Mesendoderm (in vitro differentiated cells): Measurements from ENCODE around the gene MDH1B.
A peak's percentile ranks its signal among the peaks of the same experiment; 100 is the strongest.

Experiments used
- DNase-seq: peaks from one replicate; pipeline ENCODE4 v3.0.0; 2013
- H2AK5ac ChIP-seq: 2 replicates; pipeline ENCODE4 v1.6.1; 2013; ENCODE audit warnings: low read length, inconsistent platforms
- H2BK120ac ChIP-seq: 2 replicates; pipeline ENCODE4 v1.6.1; 2013; ENCODE audit warnings: low read depth, mild to moderate bottlenecking, low read length, moderate library complexity, mixed read lengths
- H2BK15ac ChIP-seq: replicated peaks from 2 replicates; pipeline ENCODE4 v1.6.1; 2013; ENCODE audit warnings: low read depth, mild to moderate bottlenecking, moderate library complexity
- H2BK5ac ChIP-seq: 2 replicates; pipeline ENCODE4 v1.6.1; 2013; ENCODE audit warnings: low read length, inconsistent platforms
- H3K18ac ChIP-seq: 2 replicates; pipeline ENCODE4 v1.6.1; 2013; ENCODE audit warnings: mild to moderate bottlenecking, low read length, mixed read lengths
- H3K23ac ChIP-seq: one replicate; pipeline ENCODE4 v1.6.1; 2013; ENCODE audit warnings: low read length
- H3K27ac ChIP-seq: 2 replicates; pipeline ENCODE4 v1.5.1; 2013; ENCODE audit warnings: low read depth, mild to moderate bottlenecking, inconsistent platforms, low read length, moderate library complexity
- H3K27me3 ChIP-seq: 2 replicates; pipeline ENCODE4 v1.6.1; 2013; ENCODE audit warnings: low read length, control low read depth, mild to moderate bottlenecking, inconsistent platforms; ENCODE audit not compliant: insufficient read depth, poor library complexity
- H3K36me3 ChIP-seq: 2 replicates; pipeline ENCODE4 v1.6.1; 2013; ENCODE audit warnings: low read length, inconsistent platforms; ENCODE audit not compliant: control insufficient read depth, insufficient read depth
- H3K4ac ChIP-seq: one replicate; pipeline ENCODE4 v1.6.1; 2013; ENCODE audit warnings: low read depth, mild to moderate bottlenecking, low read length, moderate library complexity
- H3K4me1 ChIP-seq: 2 replicates; pipeline ENCODE4 v1.6.1; 2013; ENCODE audit warnings: low read depth, low read length, inconsistent platforms; ENCODE audit not compliant: control insufficient read depth
- H3K4me2 ChIP-seq: 2 replicates; pipeline ENCODE4 v1.6.1; 2013; ENCODE audit warnings: low read length
- H3K4me3 ChIP-seq: 2 replicates; pipeline ENCODE4 v1.5.1; 2013; ENCODE audit warnings: mild to moderate bottlenecking, low read length
- H3K56ac ChIP-seq: one replicate; pipeline ENCODE4 v1.6.1; 2013; ENCODE audit warnings: low read length
- H3K79me1 ChIP-seq: 2 replicates; pipeline ENCODE4 v1.6.1; 2013; ENCODE audit warnings: low read length, inconsistent platforms
- H3K79me2 ChIP-seq: 2 replicates; pipeline ENCODE4 v1.6.1; 2013; ENCODE audit warnings: mild to moderate bottlenecking, low read length; ENCODE audit not compliant: control insufficient read depth, insufficient read depth
- H3K9ac ChIP-seq: 2 replicates; pipeline ENCODE4 v1.6.1; 2013; ENCODE audit warnings: low read length, inconsistent platforms
- H4K5ac ChIP-seq: one replicate; pipeline ENCODE4 v1.6.1; 2013; ENCODE audit warnings: low read length
- H4K8ac ChIP-seq: one replicate; pipeline ENCODE4 v1.6.1; 2013; ENCODE audit warnings: low read depth, mild to moderate bottlenecking, control low read depth, low read length, moderate library complexity
- WGBS: extraction: QIAGEN DNeasy Blood & Tissue Kit; methylation state at CpG from one replicate; pipeline ENCODE4 v1.1.7; 2013; ENCODE audit warnings: low lambda C conversion rate, missing lambda C conversion rate; ENCODE audit not compliant: insufficient coverage; ENCODE audit errors: extremely low coverage; 5-methylcytosine and 5-hydroxymethylcytosine counted together

Gene MDH1B

GRCh38 chr2:206728277-206729199 is 36.6 kb downstream of the MDH1B start:
- no peak overlapping the region for H3K9ac ChIP-seq
- H3K27me3 ChIP-seq = no peaks in the 10 kb centered on the region
- no peaks in the 10 kb centered on the region for H3K79me2 ChIP-seq
- no peak overlapping the region for H3K23ac ChIP-seq
- no peaks in the 10 kb centered on the region for H3K79me1 ChIP-seq
- H3K36me3 ChIP-seq = no peaks in the 10 kb centered on the region
- no CpG with 5 or more reads among the region's 7 CpGs for WGBS
- H3K4me2 ChIP-seq = no peak overlapping the region
- no peak for DNase-seq
- H3K27ac ChIP-seq = no peak overlapping the region
- no peak overlapping the region for H3K4ac ChIP-seq
- no peak overlapping the region for H2BK120ac ChIP-seq
- H3K4me3 ChIP-seq = no peak overlapping the region
- H2BK15ac ChIP-seq = no peak overlapping the region
- no peak overlapping the region for H4K5ac ChIP-seq
- H4K8ac ChIP-seq = no peak overlapping the region
- H3K4me1 ChIP-seq = no peaks in the 10 kb centered on the region
- H3K18ac ChIP-seq = no peak overlapping the region
- no peak overlapping the region for H2BK5ac ChIP-seq
- no peak overlapping the region for H3K56ac ChIP-seq
- no peak overlapping the region for H2AK5ac ChIP-seq

- no peak overlapping the region for H3K23ac ChIP-seq
- no peak overlapping the region for H2BK120ac ChIP-seq
- H3K27me3 ChIP-seq = no peaks in the 10 kb centered on the region
- no peaks in the 10 kb centered on the region for H3K79me2 ChIP-seq
- H3K4ac ChIP-seq = no peak overlapping the region
- H3K4me3 ChIP-seq = no peak overlapping the region
- no peak overlapping the region for H2BK5ac ChIP-seq
- no peaks in the 10 kb centered on the region for H3K36me3 ChIP-seq
- no peaks in the 10 kb centered on the region for H3K4me1 ChIP-seq
- no peak overlapping the region for H3K9ac ChIP-seq
- H2AK5ac ChIP-seq = no peak overlapping the region
- no peak overlapping the region for H3K56ac ChIP-seq
- H3K79me1 ChIP-seq = no peaks in the 10 kb centered on the region
- no peak overlapping the region for H2BK15ac ChIP-seq
- no CpG with 5 or more reads among the region's 2 CpGs for WGBS
- H3K27ac ChIP-seq = no peak overlapping the region
- H4K5ac ChIP-seq = no peak overlapping the region
- H4K8ac ChIP-seq = no peak overlapping the region
- DNase-seq = no peak
- no peak overlapping the region for H3K18ac ChIP-seq
- no peak overlapping the region for H3K4me2 ChIP-seq
These were observed 37.8 kb downstream of the MDH1B start for GRCh38 chr2:206727287-206727686.

GRCh38 chr2:206723288-206723687 is 41.8 kb downstream of the MDH1B start:
- no peak overlapping the region for H3K4me3 ChIP-seq
- WGBS = no CpG with 5 or more reads among the region's 1 CpG

DNA sequence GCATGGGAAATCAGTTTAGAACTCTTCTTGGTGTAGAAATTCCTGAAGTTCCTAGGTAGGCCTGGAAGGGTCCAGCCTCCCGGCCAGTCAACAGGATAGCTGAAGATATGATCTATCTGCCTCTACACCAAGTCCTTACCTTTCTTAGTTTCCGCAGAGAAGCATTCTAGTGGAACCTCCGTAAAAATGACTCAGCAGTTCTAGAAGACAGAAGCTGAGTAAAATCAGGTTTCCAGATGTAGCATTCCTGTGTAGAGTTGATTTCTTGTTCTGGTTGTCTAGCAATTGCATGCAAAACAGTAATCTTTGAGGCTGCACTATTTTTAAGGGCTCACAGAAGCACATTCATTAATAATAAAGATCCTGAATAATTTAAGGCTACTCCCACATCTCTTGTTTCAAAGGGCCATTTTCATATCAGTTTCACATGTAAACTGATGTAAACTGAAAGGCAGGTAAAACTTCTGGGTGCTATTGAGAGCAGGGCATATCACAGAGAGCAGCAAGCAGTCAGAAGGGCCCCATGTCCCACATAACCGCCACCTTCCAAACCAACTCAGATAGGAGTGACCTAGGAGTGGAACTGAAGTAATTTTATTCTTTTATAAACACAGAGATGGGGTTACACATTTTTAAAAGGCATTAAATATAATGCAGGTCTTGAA is 43.7 kb downstream of the MDH1B start:
- Histone ChIP-seq H3K9ac (no peak overlapping the region), H3K4me1 (no peaks in the 10 kb centered on the region), H3K79me1 (no peaks in the 10 kb centered on the region), H3K4me2 (no peak overlapping the region), H3K27ac (no peak overlapping the region), H3K18ac (no peak overlapping the region), H3K36me3 (no peaks in the 10 kb centered on the region), H3K79me2 (no peaks in the 10 kb centered on the region), H3K27me3 (no peaks in the 10 kb centered on the region), H3K4ac (no peak overlapping the region), H4K8ac (no peak overlapping the region), H2BK5ac (no peak overlapping the region), H2BK15ac (no peak overlapping the region), H3K56ac (no peak overlapping the region), H2BK120ac (no peak overlapping the region), H2AK5ac (no peak overlapping the region), H3K4me3 (no peak overlapping the region), H3K23ac (no peak overlapping the region), H4K5ac (no peak overlapping the region)
- DNase-seq = peak; percentile 2
- WGBS = no CpG with 5 or more reads among the region's 4 CpGs

More at GRCh38 chr2:206723288-206723687, 41.8 kb downstream of the MDH1B start:
- H3K79me2 ChIP-seq = no peaks in the 10 kb centered on the region
- H3K4me2 ChIP-seq = no peak overlapping the region
- H2BK120ac ChIP-seq = no peak overlapping the region
- H3K18ac ChIP-seq = no peak overlapping the region
- H3K4ac ChIP-seq = no peak overlapping the region
- H3K9ac ChIP-seq = no peak overlapping the region
- no peak overlapping the region for H3K23ac ChIP-seq
- no peak overlapping the region for H2AK5ac ChIP-seq
- H3K79me1 ChIP-seq = no peaks in the 10 kb centered on the region
- no peak overlapping the region for H3K56ac ChIP-seq
- H4K5ac ChIP-seq = no peak overlapping the region
- H4K8ac ChIP-seq = no peak overlapping the region
- no peak for DNase-seq
- no peak overlapping the region for H2BK15ac ChIP-seq
- no peaks in the 10 kb centered on the region for H3K36me3 ChIP-seq
- H3K27me3 ChIP-seq = no peaks in the 10 kb centered on the region
- H2BK5ac ChIP-seq = no peak overlapping the region
- no peak overlapping the region for H3K27ac ChIP-seq
- H3K4me1 ChIP-seq = no peaks in the 10 kb centered on the region

DNA sequence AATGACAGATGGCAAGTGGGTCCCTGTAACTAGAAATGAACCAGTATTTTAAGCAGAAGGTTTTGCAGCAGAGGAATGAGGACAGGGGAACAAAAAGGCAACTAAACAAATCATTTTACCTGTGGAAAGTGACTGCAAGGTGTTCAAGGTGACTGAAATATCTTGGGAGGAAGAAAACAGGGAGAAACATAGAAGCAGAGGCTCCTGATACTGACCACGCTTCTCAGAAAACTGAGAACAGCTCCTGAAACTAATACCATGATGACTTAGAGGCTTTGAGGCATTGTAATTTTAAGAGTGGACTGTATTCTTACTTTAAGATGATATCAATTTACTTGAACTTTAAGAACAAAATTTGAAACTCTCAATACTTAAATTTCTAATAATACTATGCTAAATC is 46.8 kb downstream of the MDH1B start, which contains the start of gene DYTN:
Gene DYTN (minus strand): TSS at position 101 of the 400 bp plus-strand sequence. CDS start 117 bp downstream, outside the sequence.
- Histone ChIP-seq H3K79me1 (no peaks in the 10 kb centered on the region), H2BK15ac (no peak within 1 kb of the TSS)
- no CpG with 5 or more reads among the region's 1 CpG for WGBS

More for the DNA sequence above, 46.8 kb downstream of the MDH1B start, which contains the start of gene DYTN:
- no peak within 1 kb of the TSS for H4K5ac ChIP-seq
- H2BK120ac ChIP-seq = no peak within 1 kb of the TSS
- no peaks in the 10 kb centered on the region for H3K36me3 ChIP-seq
- H3K4me1 ChIP-seq = no peaks in the 10 kb centered on the region
- H3K27me3 ChIP-seq = no peaks in the 10 kb centered on the region
- DNase-seq = no peak
- no peak within 1 kb of the TSS for H3K4ac ChIP-seq
- no peak within 1 kb of the TSS for H2AK5ac ChIP-seq
- no peak within 1 kb of the TSS for H3K56ac ChIP-seq
- H3K79me2 ChIP-seq = no peaks in the 10 kb centered on the region
- no peak within 1 kb of the TSS for H4K8ac ChIP-seq
- no peak within 1 kb of the TSS for H3K18ac ChIP-seq
- H3K27ac ChIP-seq = no peak within 1 kb of the TSS
- no peak within 1 kb of the TSS for H3K4me2 ChIP-seq
- no peak within 1 kb of the TSS for H3K9ac ChIP-seq
- H3K4me3 ChIP-seq = no peak within 1 kb of the TSS
- no peak within 1 kb of the TSS for H3K23ac ChIP-seq
- H2BK5ac ChIP-seq = no peak within 1 kb of the TSS
